Measurements from ENCODE around the gene TIMELESS.

DNA sequence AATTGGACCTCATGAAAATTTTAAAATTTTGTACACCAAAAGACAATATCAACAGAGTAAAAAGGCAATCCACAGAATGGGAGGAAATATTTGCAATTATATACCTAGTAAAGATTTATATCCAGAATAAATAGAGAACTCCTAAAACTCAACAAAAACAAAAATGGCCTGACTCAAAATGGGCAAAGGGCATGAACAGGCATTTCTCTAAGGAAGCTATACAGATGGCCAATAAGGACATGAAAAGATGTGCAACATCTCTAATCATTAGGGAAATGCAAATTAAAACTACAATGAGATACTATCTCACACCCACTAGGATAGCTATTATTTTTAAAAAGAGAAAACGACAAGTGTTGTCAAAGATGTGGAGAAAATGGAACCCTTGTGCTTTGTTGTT is 75.7 kb downstream of the TIMELESS start:
- TF ChIP-seq, protein P1, sequence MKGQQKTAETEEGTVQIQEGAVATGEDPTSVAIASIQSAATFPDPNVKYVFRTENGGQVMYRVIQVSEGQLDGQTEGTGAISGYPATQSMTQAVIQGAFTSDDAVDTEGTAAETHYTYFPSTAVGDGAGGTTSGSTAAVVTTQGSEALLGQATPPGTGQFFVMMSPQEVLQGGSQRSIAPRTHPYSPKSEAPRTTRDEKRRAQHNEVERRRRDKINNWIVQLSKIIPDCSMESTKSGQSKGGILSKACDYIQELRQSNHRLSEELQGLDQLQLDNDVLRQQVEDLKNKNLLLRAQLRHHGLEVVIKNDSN (IDR thresholded peaks at IDR 0.05) = no peak
- TF ChIP-seq ZBTB7A (IDR thresholded peaks at IDR 0.05; ENCODE audit: low read depth) (no peak), CEBPB (IDR thresholded peaks at IDR 0.05) (no peak), RAD21 (IDR thresholded peaks at IDR 0.05; ENCODE audit: low read depth) (no peak), CREB1 (IDR thresholded peaks at IDR 0.05; ENCODE audit: low read depth) (no peak), FOXM1 (IDR thresholded peaks at IDR 0.05; ENCODE audit: borderline replicate concordance, low read depth) (no peak), YY1 (IDR thresholded peaks at IDR 0.05; ENCODE audit: low read depth) (no peak), EP300 (IDR thresholded peaks at IDR 0.05; ENCODE audit: borderline replicate concordance) (no peak)
- TF ChIP-seq, protein P2, sequence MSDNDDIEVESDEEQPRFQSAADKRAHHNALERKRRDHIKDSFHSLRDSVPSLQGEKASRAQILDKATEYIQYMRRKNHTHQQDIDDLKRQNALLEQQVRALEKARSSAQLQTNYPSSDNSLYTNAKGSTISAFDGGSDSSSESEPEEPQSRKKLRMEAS (IDR thresholded peaks at IDR 0.05) = no peak

Data from Ishikawa (cell line).